SK-N-SH (cell line): Measurements from ENCODE around the gene RGSL1. TPM values are rescaled to one million over a fixed set of nuclear protein-coding genes. Genes with fewer than 3 reads are reported as not detected.

ENCODE experiments used
- CTCF ChIA-PET: fragments of 300-600, 350-600 bp; formaldehyde crosslinking; extraction: SDS; loops from one replicate; lab custom pipeline; 2021; lab: Yijun Ruan, JAX
- POLR2A ChIA-PET: fragments of 350-600 bp; sonication (Branson Sonifier 250); formaldehyde crosslinking; extraction: SDS; loops from one replicate; lab custom pipeline; 2020; ENCODE audit warnings: antibody characterized with exemption, inconsistent platforms; lab: Yijun Ruan, JAX
- DNase-seq: peaks from one replicate; pipeline ENCODE4 v3.0.0; 2012
- H2AFZ ChIP-seq: fragments of 200-600 bp; sonication (generic); 2 replicates; pipeline ENCODE4 v1.8.1; 2016; ENCODE audit warnings: antibody characterized with exemption, mild to moderate bottlenecking, low read depth
- H3F3A ChIP-seq: fragments of 200-600 bp; sonication (generic); replicated peaks from 2 replicates; pipeline ENCODE3; 2016; ENCODE audit warnings: antibody characterized with exemption, mild to moderate bottlenecking; ENCODE audit not compliant: insufficient read depth
- H3K27ac ChIP-seq, 2 experiments: fragments of 200-500 bp in 1 of 2; fragments of 200-600 bp in 1 of 2; sonication (Bioruptor generic) in 1 of 2; sonication (generic), shearing (Covaris generic) in 1 of 2; 2 replicates each; pipeline versions ENCODE4 v1.5.1 to v1.6.1; 2014 to 2016; ENCODE audit warnings: low read depth in 2 of 2, inconsistent platforms in 1 of 2, low read length in 1 of 2, mild to moderate bottlenecking in 1 of 2, mixed read lengths in 1 of 2
- H3K27me3 ChIP-seq: fragments of 200-600 bp; sonication (generic), shearing (Covaris generic); 2 replicates; pipeline ENCODE4 v1.6.1; 2016; ENCODE audit warnings: mixed run types; ENCODE audit not compliant: insufficient read depth
- H3K36me3 ChIP-seq, 2 experiments: fragments of 200-500 bp in 1 of 2; fragments of 200-600 bp in 1 of 2; sonication (Bioruptor generic) in 1 of 2; sonication (generic) in 1 of 2; replicated peaks in 1 of 2; 2 replicates each; pipeline versions ENCODE3 to v1.5.1; 2014 to 2016; ENCODE audit warnings: low read length in 1 of 2, mild to moderate bottlenecking in 1 of 2; ENCODE audit not compliant: insufficient read depth in 2 of 2, control insufficient read depth in 1 of 2
- H3K4me1 ChIP-seq, 2 experiments: fragments of 200-500 bp in 1 of 2; fragments of 200-600 bp in 1 of 2; sonication (Bioruptor generic) in 1 of 2; sonication (generic), shearing (Covaris generic) in 1 of 2; 2 replicates each; pipeline versions ENCODE4 v1.5.1 to v1.6.1; 2014 to 2016; ENCODE audit warnings: low read depth in 1 of 2, low read length in 1 of 2, mixed run types in 1 of 2; ENCODE audit not compliant: insufficient read depth in 2 of 2, control insufficient read depth in 1 of 2
- H3K4me2 ChIP-seq: fragments of 200-600 bp; sonication (generic), shearing (Covaris generic); 2 replicates; pipeline ENCODE4 v1.6.1; 2017; ENCODE audit warnings: mixed run types
- H3K4me3 ChIP-seq, 2 experiments: fragments of 200-500 bp in 1 of 2; fragments of 200-600 bp in 1 of 2; sonication (Bioruptor generic) in 1 of 2; sonication (generic), shearing (Covaris generic) in 1 of 2; 2 replicates each; pipeline versions ENCODE4 v1.5.1 to v1.8.1; 2014 to 2016; ENCODE audit warnings: low read depth in 2 of 2, inconsistent platforms in 1 of 2, low read length in 1 of 2, mild to moderate bottlenecking in 1 of 2, mixed read lengths in 1 of 2, moderate library complexity in 1 of 2
- H3K79me2 ChIP-seq: fragments of 200-600 bp; sonication (generic); 2 replicates; pipeline ENCODE4 v1.8.1; 2017; ENCODE audit warnings: mild to moderate bottlenecking; ENCODE audit not compliant: insufficient read depth
- H3K9ac ChIP-seq: fragments of 200-600 bp; sonication (generic); 2 replicates; pipeline ENCODE4 v1.6.1; 2017; ENCODE audit warnings: mixed run types
- H3K9me2 ChIP-seq: fragments of 200-600 bp; sonication (generic); 2 replicates; pipeline ENCODE4 v1.6.1; 2017; ENCODE audit warnings: mixed run types
- H3K9me3 ChIP-seq: fragments of 200-600 bp; sonication (generic); 2 replicates; pipeline ENCODE4 v1.6.1; 2017; ENCODE audit warnings: mixed run types, mild to moderate bottlenecking, moderate library complexity
- H4K20me1 ChIP-seq: fragments of 200-600 bp; sonication (generic); 2 replicates; pipeline ENCODE4 v1.6.1; 2017; ENCODE audit warnings: mild to moderate bottlenecking, mixed run types; ENCODE audit not compliant: insufficient read depth
- CHD2 ChIP-seq: fragments of 150-350 bp; IDR thresholded peaks from 2 replicates; pipeline ENCODE4 v1.6.1; 2018; ENCODE audit warnings: low read length; ENCODE audit not compliant: partially characterized antibody
- EP300 ChIP-seq, 2 experiments: IDR thresholded peaks; 2 replicates each; pipeline versions ENCODE4 v1.4.0 to v1.6.1; 2012; ENCODE audit warnings: borderline replicate concordance in 1 of 2, low read depth in 1 of 2, low read length in 1 of 2
- EZH2phosphoT487 ChIP-seq: fragments of 200-600 bp; sonication (generic); IDR thresholded peaks from 2 replicates; pipeline ENCODE4 v1.6.1; 2017; ENCODE audit warnings: low read depth, mixed run types, mild to moderate bottlenecking, antibody characterized with exemption, moderate library complexity, borderline replicate concordance
- FOXJ3 ChIP-seq: sonication (generic); formaldehyde crosslinking; IDR thresholded peaks from 2 replicates; pipeline ENCODE4 v1.5.1; 2020; ENCODE audit warnings: mild to moderate bottlenecking, missing genetic modification reagents
- GABPA ChIP-seq: IDR thresholded peaks from 2 replicates; pipeline ENCODE4 v1.4.0; 2012; ENCODE audit warnings: low read depth, mild to moderate bottlenecking
- GATA2 ChIP-seq: sonication (generic); formaldehyde crosslinking; IDR thresholded peaks from 2 replicates; pipeline ENCODE4 v1.5.0; 2020; ENCODE audit warnings: mild to moderate bottlenecking, missing genetic modification reagents
- RAD21 ChIP-seq: IDR thresholded peaks from 2 replicates; pipeline ENCODE4 v1.6.1; 2012; ENCODE audit warnings: mild to moderate bottlenecking, low read length
- RCOR1 ChIP-seq: fragments of 150-350 bp; IDR thresholded peaks from 2 replicates; pipeline ENCODE4 v1.6.1; 2017; ENCODE audit warnings: antibody characterized with exemption, low read length
- RXRA ChIP-seq: IDR thresholded peaks from 2 replicates; pipeline ENCODE4 v1.4.0; 2012; ENCODE audit warnings: low read depth, mild to moderate bottlenecking, borderline replicate concordance
- SMC3 ChIP-seq: IDR thresholded peaks from 2 replicates; pipeline ENCODE4 v1.6.1; 2012; ENCODE audit warnings: low read depth, low read length, improper control_type of control experiment
- TAF1 ChIP-seq: IDR thresholded peaks from 2 replicates; pipeline ENCODE4 v1.6.1; 2012; ENCODE audit warnings: low read depth, mild to moderate bottlenecking, low read length, moderate library complexity, borderline replicate concordance
- TCF12 ChIP-seq: IDR thresholded peaks from 2 replicates; pipeline ENCODE4 v1.4.0; 2012
- TEAD4 ChIP-seq: IDR thresholded peaks from 2 replicates; pipeline ENCODE4 v1.4.0; 2012; ENCODE audit warnings: mild to moderate bottlenecking, borderline replicate concordance; ENCODE audit not compliant: insufficient read depth
- YY1 ChIP-seq: IDR thresholded peaks from 2 replicates; pipeline ENCODE4 v1.4.0; 2012; ENCODE audit warnings: low read depth, mild to moderate bottlenecking
- WGBS: methylation state at CpG from one replicate; pipeline ENCODE4 v1.1.6; 2017; ENCODE audit warnings: low lambda C conversion rate; 5-methylcytosine and 5-hydroxymethylcytosine counted together
- polyA plus RNA-seq, 3 experiments: library from polyadenylated mRNA; depleted of rRNA; stranded (reverse); fragments of >200 nt; gene quantifications; 2 replicates each; pipeline ENCODE4 v1.2.3, GENCODE V29; 2012
- TF ChIP-seq, protein P1 (sequence below): fragments of 200-600 bp; sonication (generic); IDR thresholded peaks from 2 replicates; pipeline ENCODE4 v1.6.1; 2017; ENCODE audit warnings: antibody characterized with exemption, mild to moderate bottlenecking, moderate library complexity
- TF ChIP-seq, protein P2 (sequence below): IDR thresholded peaks from 2 replicates; pipeline ENCODE4 v1.4.0; 2012; ENCODE audit warnings: low read depth
- TF ChIP-seq, protein P3 (sequence below): fragments of 150-350 bp; IDR thresholded peaks from 2 replicates; pipeline ENCODE4 v1.6.1; 2016; ENCODE audit warnings: mild to moderate bottlenecking, low read depth, low read length
- TF ChIP-seq, protein P4 (sequence below): IDR thresholded peaks from 2 replicates; pipeline ENCODE4; 2012

RGSL1 gene
- polyA plus RNA-seq, 1 of the 3 experiments (the other 2 are of a cell fraction), result not detected

DNA sequence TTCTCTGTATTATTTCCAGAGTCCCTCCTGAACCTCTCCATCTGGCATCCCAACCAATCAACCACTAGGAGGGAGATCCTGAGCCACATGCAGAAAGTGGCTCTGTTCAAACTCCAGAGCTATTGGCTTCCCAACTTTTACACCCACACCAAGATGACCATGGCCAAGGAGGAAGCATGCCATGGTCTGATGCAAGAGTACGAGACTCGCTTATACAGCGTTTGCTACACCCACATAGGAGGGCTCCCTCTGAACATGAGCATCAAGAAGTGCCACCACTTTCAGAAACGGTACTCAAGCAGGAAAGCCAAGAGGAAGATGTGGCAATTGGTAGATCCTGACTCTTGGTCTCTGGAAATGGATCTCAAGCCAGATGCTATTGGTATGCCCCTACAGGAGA, 23.6 kb downstream of the RGSL1 start:
- no peaks in the 10 kb centered on the region for H3K36me3 ChIP-seq
- TF ChIP-seq GABPA (no peak), CHD2 (no peak), TEAD4 (no peak), RXRA (no peak), FOXJ3 (CRISPR knock-in tag) (no peak), GATA2 (CRISPR knock-in tag) (no peak), RAD21 (no peak), YY1 (no peak), SMC3 (no peak), EZH2phosphoT487 (no peak), TCF12 (no peak), RCOR1 (no peak), EP300 (IDR thresholded peaks at IDR 0.05; ENCODE audit: borderline replicate concordance in 1 of 2, low read depth in 1 of 2, low read length in 1 of 2) (no peak), TAF1 (no peak)
- TF ChIP-seq, protein P1, sequence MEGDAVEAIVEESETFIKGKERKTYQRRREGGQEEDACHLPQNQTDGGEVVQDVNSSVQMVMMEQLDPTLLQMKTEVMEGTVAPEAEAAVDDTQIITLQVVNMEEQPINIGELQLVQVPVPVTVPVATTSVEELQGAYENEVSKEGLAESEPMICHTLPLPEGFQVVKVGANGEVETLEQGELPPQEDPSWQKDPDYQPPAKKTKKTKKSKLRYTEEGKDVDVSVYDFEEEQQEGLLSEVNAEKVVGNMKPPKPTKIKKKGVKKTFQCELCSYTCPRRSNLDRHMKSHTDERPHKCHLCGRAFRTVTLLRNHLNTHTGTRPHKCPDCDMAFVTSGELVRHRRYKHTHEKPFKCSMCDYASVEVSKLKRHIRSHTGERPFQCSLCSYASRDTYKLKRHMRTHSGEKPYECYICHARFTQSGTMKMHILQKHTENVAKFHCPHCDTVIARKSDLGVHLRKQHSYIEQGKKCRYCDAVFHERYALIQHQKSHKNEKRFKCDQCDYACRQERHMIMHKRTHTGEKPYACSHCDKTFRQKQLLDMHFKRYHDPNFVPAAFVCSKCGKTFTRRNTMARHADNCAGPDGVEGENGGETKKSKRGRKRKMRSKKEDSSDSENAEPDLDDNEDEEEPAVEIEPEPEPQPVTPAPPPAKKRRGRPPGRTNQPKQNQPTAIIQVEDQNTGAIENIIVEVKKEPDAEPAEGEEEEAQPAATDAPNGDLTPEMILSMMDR, result no peak
- TF ChIP-seq, protein P2, sequence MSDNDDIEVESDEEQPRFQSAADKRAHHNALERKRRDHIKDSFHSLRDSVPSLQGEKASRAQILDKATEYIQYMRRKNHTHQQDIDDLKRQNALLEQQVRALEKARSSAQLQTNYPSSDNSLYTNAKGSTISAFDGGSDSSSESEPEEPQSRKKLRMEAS, result no peak
- TF ChIP-seq, protein P3, sequence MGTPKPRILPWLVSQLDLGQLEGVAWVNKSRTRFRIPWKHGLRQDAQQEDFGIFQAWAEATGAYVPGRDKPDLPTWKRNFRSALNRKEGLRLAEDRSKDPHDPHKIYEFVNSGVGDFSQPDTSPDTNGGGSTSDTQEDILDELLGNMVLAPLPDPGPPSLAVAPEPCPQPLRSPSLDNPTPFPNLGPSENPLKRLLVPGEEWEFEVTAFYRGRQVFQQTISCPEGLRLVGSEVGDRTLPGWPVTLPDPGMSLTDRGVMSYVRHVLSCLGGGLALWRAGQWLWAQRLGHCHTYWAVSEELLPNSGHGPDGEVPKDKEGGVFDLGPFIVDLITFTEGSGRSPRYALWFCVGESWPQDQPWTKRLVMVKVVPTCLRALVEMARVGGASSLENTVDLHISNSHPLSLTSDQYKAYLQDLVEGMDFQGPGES, result no peak
- TF ChIP-seq, protein P4, sequence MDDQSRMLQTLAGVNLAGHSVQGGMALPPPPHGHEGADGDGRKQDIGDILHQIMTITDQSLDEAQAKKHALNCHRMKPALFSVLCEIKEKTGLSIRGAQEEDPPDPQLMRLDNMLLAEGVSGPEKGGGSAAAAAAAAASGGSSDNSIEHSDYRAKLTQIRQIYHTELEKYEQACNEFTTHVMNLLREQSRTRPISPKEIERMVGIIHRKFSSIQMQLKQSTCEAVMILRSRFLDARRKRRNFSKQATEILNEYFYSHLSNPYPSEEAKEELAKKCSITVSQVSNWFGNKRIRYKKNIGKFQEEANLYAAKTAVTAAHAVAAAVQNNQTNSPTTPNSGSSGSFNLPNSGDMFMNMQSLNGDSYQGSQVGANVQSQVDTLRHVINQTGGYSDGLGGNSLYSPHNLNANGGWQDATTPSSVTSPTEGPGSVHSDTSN, result no peak
- no peaks in the 10 kb centered on the region for H3K9me3 ChIP-seq
- H3K9ac ChIP-seq, result no peak overlapping the region
- ChIA-PET CTCF (no interaction called here), POLR2A (no interaction called here)
- no peaks in the 10 kb centered on the region for H3K79me2 ChIP-seq
- no peaks in the 10 kb centered on the region for H3K4me1 ChIP-seq
- H3F3A ChIP-seq, result no peaks in the 10 kb centered on the region
- 0 out of 2 replicates have a peak, but pooled peaks cover 3% of the 10 kb centered on the region for H3K9me2 ChIP-seq
- WGBS, result 18% methylated on average over 4 of the region's 4 CpGs
- H3K4me3 ChIP-seq, result no peak overlapping the region
- no peak for DNase-seq
- no peak overlapping the region for H3K4me2 ChIP-seq
- no peak overlapping the region for H2AFZ ChIP-seq
- H3K27ac ChIP-seq, result no peak overlapping the region
- no peaks in the 10 kb centered on the region for H4K20me1 ChIP-seq
- H3K27me3 ChIP-seq, result no peaks in the 10 kb centered on the region
